Measurements from ENCODE around the gene LRBA. TPM values are rescaled to one million over a fixed set of nuclear protein-coding genes. Genes with fewer than 3 reads are reported as not detected.

Gene LRBA
- total RNA-seq, 1 experiment from 2014 or later: 69.1 TPM

- TF ChIP-seq, protein P1, sequence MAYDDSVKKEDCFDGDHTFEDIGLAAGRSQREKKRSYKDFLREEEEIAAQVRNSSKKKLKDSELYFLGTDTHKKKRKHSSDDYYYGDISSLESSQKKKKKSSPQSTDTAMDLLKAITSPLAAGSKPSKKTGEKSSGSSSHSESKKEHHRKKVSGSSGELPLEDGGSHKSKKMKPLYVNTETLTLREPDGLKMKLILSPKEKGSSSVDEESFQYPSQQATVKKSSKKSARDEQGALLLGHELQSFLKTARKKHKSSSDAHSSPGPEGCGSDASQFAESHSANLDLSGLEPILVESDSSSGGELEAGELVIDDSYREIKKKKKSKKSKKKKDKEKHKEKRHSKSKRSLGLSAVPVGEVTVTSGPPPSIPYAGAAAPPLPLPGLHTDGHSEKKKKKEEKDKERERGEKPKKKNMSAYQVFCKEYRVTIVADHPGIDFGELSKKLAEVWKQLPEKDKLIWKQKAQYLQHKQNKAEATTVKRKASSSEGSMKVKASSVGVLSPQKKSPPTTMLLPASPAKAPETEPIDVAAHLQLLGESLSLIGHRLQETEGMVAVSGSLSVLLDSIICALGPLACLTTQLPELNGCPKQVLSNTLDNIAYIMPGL (CRISPR knock-in tag; IDR thresholded peaks at IDR 0.05): no peak
- TF ChIP-seq IRF2 (CRISPR knock-in tag; IDR thresholded peaks at IDR 0.05; ENCODE audit: borderline replicate concordance, low read depth): no peak
- no peak for TF ChIP-seq ZNF396 (CRISPR knock-in tag; IDR thresholded peaks at IDR 0.05; ENCODE audit: borderline replicate concordance)
- TF ChIP-seq, protein P2, sequence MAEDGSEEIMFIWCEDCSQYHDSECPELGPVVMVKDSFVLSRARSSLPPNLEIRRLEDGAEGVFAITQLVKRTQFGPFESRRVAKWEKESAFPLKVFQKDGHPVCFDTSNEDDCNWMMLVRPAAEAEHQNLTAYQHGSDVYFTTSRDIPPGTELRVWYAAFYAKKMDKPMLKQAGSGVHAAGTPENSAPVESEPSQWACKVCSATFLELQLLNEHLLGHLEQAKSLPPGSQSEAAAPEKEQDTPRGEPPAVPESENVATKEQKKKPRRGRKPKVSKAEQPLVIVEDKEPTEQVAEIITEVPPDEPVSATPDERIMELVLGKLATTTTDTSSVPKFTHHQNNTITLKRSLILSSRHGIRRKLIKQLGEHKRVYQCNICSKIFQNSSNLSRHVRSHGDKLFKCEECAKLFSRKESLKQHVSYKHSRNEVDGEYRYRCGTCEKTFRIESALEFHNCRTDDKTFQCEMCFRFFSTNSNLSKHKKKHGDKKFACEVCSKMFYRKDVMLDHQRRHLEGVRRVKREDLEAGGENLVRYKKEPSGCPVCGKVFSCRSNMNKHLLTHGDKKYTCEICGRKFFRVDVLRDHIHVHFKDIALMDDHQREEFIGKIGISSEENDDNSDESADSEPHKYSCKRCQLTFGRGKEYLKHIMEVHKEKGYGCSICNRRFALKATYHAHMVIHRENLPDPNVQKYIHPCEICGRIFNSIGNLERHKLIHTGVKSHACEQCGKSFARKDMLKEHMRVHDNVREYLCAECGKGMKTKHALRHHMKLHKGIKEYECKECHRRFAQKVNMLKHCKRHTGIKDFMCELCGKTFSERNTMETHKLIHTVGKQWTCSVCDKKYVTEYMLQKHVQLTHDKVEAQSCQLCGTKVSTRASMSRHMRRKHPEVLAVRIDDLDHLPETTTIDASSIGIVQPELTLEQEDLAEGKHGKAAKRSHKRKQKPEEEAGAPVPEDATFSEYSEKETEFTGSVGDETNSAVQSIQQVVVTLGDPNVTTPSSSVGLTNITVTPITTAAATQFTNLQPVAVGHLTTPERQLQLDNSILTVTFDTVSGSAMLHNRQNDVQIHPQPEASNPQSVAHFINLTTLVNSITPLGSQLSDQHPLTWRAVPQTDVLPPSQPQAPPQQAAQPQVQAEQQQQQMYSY (CRISPR knock-in tag; IDR thresholded peaks at IDR 0.05): no peak
These were observed 538.3 kb downstream of the LRBA start (continued) for GRCh38 chr4:150476776-150477175.

GRCh38 chr4:150475763-150476162, 539.3 kb downstream of the LRBA start:
- ATAC-seq (no peak), DNase-seq (ENCODE audit: low spot score) (no peak)
- no peak overlapping the region for H3K4me3 Mint-ChIP-seq
- H3K36me3 Mint-ChIP-seq: no peaks in the 10 kb centered on the region
- no peak overlapping the region for H3K27ac Mint-ChIP-seq
- TF ChIP-seq, protein P3, sequence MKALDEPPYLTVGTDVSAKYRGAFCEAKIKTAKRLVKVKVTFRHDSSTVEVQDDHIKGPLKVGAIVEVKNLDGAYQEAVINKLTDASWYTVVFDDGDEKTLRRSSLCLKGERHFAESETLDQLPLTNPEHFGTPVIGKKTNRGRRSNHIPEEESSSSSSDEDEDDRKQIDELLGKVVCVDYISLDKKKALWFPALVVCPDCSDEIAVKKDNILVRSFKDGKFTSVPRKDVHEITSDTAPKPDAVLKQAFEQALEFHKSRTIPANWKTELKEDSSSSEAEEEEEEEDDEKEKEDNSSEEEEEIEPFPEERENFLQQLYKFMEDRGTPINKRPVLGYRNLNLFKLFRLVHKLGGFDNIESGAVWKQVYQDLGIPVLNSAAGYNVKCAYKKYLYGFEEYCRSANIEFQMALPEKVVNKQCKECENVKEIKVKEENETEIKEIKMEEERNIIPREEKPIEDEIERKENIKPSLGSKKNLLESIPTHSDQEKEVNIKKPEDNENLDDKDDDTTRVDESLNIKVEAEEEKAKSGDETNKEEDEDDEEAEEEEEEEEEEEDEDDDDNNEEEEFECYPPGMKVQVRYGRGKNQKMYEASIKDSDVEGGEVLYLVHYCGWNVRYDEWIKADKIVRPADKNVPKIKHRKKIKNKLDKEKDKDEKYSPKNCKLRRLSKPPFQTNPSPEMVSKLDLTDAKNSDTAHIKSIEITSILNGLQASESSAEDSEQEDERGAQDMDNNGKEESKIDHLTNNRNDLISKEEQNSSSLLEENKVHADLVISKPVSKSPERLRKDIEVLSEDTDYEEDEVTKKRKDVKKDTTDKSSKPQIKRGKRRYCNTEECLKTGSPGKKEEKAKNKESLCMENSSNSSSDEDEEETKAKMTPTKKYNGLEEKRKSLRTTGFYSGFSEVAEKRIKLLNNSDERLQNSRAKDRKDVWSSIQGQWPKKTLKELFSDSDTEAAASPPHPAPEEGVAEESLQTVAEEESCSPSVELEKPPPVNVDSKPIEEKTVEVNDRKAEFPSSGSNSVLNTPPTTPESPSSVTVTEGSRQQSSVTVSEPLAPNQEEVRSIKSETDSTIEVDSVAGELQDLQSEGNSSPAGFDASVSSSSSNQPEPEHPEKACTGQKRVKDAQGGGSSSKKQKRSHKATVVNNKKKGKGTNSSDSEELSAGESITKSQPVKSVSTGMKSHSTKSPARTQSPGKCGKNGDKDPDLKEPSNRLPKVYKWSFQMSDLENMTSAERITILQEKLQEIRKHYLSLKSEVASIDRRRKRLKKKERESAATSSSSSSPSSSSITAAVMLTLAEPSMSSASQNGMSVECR (CRISPR knock-in tag; IDR thresholded peaks at IDR 0.05; ENCODE audit: borderline replicate concordance): no peak
- no peak for TF ChIP-seq JUN (CRISPR knock-in tag; IDR thresholded peaks at IDR 0.05)
- TF ChIP-seq ZNF532 (CRISPR knock-in tag; IDR thresholded peaks at IDR 0.05; ENCODE audit: borderline replicate concordance): no peak
- TF ChIP-seq, protein P4, sequence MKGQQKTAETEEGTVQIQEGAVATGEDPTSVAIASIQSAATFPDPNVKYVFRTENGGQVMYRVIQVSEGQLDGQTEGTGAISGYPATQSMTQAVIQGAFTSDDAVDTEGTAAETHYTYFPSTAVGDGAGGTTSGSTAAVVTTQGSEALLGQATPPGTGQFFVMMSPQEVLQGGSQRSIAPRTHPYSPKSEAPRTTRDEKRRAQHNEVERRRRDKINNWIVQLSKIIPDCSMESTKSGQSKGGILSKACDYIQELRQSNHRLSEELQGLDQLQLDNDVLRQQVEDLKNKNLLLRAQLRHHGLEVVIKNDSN (CRISPR knock-in tag; IDR thresholded peaks at IDR 0.05): no peak
- TF ChIP-seq NFYB (CRISPR knock-in tag; conservative IDR thresholded peaks at IDR 0.05; ENCODE audit: low read depth): no peak
- no peak for TF ChIP-seq SMAD3 (CRISPR knock-in tag; IDR thresholded peaks at IDR 0.05; ENCODE audit: borderline replicate concordance)
- TF ChIP-seq NFATC4 (CRISPR knock-in tag; IDR thresholded peaks at IDR 0.05): no peak
- TF ChIP-seq MYBL2 (CRISPR knock-in tag; IDR thresholded peaks at IDR 0.05): no peak
- TF ChIP-seq ESRRA (CRISPR knock-in tag; IDR thresholded peaks at IDR 0.05; ENCODE audit: borderline replicate concordance): no peak
- no peak for TF ChIP-seq NR2C2 (CRISPR knock-in tag; IDR thresholded peaks at IDR 0.05)
- TF ChIP-seq, protein P5, sequence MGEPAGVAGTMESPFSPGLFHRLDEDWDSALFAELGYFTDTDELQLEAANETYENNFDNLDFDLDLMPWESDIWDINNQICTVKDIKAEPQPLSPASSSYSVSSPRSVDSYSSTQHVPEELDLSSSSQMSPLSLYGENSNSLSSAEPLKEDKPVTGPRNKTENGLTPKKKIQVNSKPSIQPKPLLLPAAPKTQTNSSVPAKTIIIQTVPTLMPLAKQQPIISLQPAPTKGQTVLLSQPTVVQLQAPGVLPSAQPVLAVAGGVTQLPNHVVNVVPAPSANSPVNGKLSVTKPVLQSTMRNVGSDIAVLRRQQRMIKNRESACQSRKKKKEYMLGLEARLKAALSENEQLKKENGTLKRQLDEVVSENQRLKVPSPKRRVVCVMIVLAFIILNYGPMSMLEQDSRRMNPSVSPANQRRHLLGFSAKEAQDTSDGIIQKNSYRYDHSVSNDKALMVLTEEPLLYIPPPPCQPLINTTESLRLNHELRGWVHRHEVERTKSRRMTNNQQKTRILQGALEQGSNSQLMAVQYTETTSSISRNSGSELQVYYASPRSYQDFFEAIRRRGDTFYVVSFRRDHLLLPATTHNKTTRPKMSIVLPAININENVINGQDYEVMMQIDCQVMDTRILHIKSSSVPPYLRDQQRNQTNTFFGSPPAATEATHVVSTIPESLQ (CRISPR knock-in tag; IDR thresholded peaks at IDR 0.05): no peak
- TF ChIP-seq FOXJ3 (CRISPR knock-in tag; IDR thresholded peaks at IDR 0.05; ENCODE audit: borderline replicate concordance): no peak
- TF ChIP-seq, protein P6, sequence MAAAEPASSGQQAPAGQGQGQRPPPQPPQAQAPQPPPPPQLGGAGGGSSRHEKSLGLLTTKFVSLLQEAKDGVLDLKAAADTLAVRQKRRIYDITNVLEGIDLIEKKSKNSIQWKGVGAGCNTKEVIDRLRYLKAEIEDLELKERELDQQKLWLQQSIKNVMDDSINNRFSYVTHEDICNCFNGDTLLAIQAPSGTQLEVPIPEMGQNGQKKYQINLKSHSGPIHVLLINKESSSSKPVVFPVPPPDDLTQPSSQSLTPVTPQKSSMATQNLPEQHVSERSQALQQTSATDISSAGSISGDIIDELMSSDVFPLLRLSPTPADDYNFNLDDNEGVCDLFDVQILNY (CRISPR knock-in tag; IDR thresholded peaks at IDR 0.05): no peak
- TF ChIP-seq TP53 (CRISPR knock-in tag; IDR thresholded peaks at IDR 0.05): no peak
- no peaks in the 10 kb centered on the region for H3K9me3 Mint-ChIP-seq
- H3K4me1 Mint-ChIP-seq: no peaks in the 10 kb centered on the region
- POLR2A ChIA-PET: no interaction called here
- H3K27me3 Mint-ChIP-seq (ENCODE audit: low read depth): no peaks in the 10 kb centered on the region
- CTCF ChIA-PET: no interaction called here
